ENCODE data around the gene IQGAP3.

GRCh38 chr1:156492591-156493080 is 79.7 kb downstream of the IQGAP3 start:
- no peak for TF ChIP-seq CTCF (IDR thresholded peaks at IDR 0.05)
- no peak for TF ChIP-seq POLR2A (IDR thresholded peaks at IDR 0.05)
